Mucosa of stomach (tissue), 1 donor: ENCODE measurements around the gene NFIA.
A peak's percentile ranks its signal among the peaks of the same experiment; 100 is the strongest.

Source experiments
- H3K27me3 ChIP-seq: one replicate; pipeline ENCODE4 v1.7.0; 2013; ENCODE audit warnings: mild to moderate bottlenecking, low read length; ENCODE audit not compliant: control insufficient read depth, insufficient read depth
- H3K36me3 ChIP-seq: one replicate; pipeline ENCODE4 v1.7.0; 2013; ENCODE audit warnings: low read length; ENCODE audit not compliant: control insufficient read depth, insufficient read depth
- H3K4me1 ChIP-seq: one replicate; pipeline ENCODE4 v1.7.0; 2013; ENCODE audit warnings: mild to moderate bottlenecking, low read length; ENCODE audit not compliant: control insufficient read depth, insufficient read depth
- H3K4me3 ChIP-seq: one replicate; pipeline ENCODE4 v1.7.0; 2013; ENCODE audit warnings: low read length
- H3K9ac ChIP-seq: one replicate; pipeline ENCODE4 v1.7.0; 2013; ENCODE audit warnings: mild to moderate bottlenecking, low read length, moderate library complexity
- H3K9me3 ChIP-seq: one replicate; pipeline ENCODE4 v1.7.0; 2013; ENCODE audit warnings: mild to moderate bottlenecking, low read length, moderate library complexity; ENCODE audit not compliant: control insufficient read depth
- donor health status: Pancreatic carcinoma.

NFIA gene

DNA sequence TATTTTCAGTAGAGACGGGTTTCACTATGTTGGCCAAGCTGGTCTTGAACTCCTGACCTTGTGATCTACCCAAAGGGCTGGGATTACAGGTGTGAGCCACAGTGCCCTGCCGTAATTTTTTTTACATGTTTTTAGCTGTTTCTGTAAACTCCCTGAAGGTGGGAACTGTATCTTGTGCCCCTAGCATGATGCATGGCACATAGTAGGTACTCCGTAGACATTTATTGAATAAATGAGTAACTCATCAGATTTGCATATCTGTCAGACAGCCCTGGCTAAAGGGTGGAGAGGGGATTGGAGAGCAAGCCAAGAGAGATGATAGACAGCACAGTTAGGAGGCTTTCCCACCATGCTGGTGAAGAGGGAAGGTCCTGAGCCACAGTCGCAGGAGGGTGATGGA is 247.2 kb downstream of the NFIA start:
- no peaks in the 10 kb centered on the region for H3K27me3 ChIP-seq
- H3K9ac ChIP-seq = no peak overlapping the region
- no peaks in the 10 kb centered on the region for H3K36me3 ChIP-seq
- H3K4me1 ChIP-seq = no peaks in the 10 kb centered on the region
- H3K9me3 ChIP-seq = no peaks in the 10 kb centered on the region
- no peak overlapping the region for H3K4me3 ChIP-seq

DNA sequence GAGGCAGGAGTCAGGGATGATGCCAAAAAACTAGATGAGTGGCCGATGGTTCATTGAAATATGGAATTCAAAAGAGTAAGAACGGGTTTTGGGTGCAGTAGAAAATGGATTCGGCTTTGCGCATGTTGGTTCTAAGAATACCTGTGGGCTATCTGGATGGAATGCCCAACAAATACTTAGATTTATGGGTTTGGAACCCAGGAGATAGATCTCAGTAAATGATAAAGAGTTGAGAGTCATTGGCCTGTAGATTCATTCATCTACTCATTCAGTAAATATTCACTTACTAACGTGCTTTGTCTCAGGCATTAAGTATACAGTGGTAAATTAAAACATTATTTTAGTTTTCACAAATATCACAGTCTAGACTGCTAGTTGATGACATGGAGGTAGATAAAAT is 247.7 kb downstream of the NFIA start:
- no peaks in the 10 kb centered on the region for H3K4me1 ChIP-seq
- H3K9me3 ChIP-seq = no peaks in the 10 kb centered on the region
- H3K36me3 ChIP-seq = no peaks in the 10 kb centered on the region
- no peak overlapping the region for H3K9ac ChIP-seq
- H3K27me3 ChIP-seq = no peaks in the 10 kb centered on the region
- H3K4me3 ChIP-seq = no peak overlapping the region

DNA sequence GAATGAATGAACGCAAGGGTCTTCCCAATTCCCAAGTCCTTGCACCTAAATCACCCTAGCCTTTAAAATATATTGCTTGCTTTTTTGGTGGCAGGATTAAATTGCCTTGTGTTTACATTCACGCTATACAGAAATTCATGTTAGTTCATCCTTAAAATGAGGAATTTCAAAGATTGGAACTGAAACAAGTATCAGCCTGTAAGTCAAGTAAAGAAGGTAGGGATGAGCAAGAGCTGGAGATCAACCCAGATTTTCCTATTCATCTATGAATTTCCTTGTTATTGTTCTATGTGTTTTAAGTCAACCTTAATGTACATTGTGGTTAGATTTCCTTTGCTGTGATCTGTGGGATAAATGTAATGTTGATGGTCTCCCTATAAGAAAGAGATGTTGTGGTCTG is 248.2 kb downstream of the NFIA start:
- Histone ChIP-seq H3K9me3 (no peaks in the 10 kb centered on the region), H3K4me1 (no peaks in the 10 kb centered on the region), H3K36me3 (no peaks in the 10 kb centered on the region), H3K4me3 (no peak overlapping the region), H3K27me3 (no peaks in the 10 kb centered on the region), H3K9ac (no peak overlapping the region)

DNA sequence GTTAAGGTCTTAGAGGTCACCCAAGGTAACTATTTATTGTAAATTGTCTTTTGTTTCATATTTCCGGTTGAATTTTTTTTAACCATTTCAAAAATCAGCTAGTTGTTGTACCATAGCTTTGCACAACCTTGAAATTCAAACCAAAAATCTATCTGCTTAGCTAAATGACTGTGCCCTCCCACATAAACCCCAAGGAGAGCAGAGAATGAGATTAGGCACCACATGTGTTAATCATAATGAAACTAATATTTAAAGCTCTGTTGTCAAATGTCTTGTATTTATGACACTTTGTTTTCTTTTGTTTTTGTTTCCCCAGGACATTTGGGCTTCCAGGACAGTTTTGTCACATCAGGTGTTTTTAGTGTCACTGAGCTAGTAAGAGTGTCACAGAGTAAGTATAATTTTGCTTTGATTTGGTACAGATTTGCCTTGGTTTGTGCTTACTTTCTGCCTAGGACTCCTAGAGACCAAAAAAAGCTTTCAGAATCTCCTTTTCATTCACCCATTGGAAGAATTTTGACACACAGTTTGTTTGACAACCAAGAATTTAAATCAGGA is 249.9 kb downstream of the NFIA start:
- Histone ChIP-seq H3K9me3 (no peaks in the 10 kb centered on the region), H3K36me3 (no peaks in the 10 kb centered on the region), H3K4me1 (peaks cover under 1% of the 10 kb centered on the region), H3K27me3 (no peaks in the 10 kb centered on the region), H3K4me3 (no peak overlapping the region), H3K9ac (no peak overlapping the region)

DNA sequence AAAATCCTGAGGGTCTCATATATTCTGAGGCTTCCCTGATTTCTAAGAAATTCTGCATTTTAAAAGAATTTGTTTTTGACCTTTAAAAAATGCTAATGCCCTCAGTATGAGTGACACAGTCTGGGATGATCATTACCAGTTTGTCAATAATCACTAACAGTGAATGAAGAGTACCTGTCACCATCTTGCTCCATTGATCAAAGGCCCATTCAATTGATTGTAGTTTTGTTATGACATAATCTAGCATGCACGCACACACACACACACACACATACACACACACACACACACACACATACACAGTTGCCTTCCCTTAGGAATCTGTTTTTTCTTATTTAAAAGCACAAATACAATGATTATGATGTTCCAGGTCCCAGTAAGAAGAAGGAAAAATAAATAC is 250.4 kb downstream of the NFIA start:
- H3K4me3 ChIP-seq = no peak overlapping the region
- H3K9me3 ChIP-seq = no peaks in the 10 kb centered on the region
- H3K4me1 ChIP-seq = peaks cover 6% of the 10 kb centered on the region
- H3K27me3 ChIP-seq = no peaks in the 10 kb centered on the region
- H3K9ac ChIP-seq = no peak overlapping the region
- H3K36me3 ChIP-seq = no peaks in the 10 kb centered on the region

DNA sequence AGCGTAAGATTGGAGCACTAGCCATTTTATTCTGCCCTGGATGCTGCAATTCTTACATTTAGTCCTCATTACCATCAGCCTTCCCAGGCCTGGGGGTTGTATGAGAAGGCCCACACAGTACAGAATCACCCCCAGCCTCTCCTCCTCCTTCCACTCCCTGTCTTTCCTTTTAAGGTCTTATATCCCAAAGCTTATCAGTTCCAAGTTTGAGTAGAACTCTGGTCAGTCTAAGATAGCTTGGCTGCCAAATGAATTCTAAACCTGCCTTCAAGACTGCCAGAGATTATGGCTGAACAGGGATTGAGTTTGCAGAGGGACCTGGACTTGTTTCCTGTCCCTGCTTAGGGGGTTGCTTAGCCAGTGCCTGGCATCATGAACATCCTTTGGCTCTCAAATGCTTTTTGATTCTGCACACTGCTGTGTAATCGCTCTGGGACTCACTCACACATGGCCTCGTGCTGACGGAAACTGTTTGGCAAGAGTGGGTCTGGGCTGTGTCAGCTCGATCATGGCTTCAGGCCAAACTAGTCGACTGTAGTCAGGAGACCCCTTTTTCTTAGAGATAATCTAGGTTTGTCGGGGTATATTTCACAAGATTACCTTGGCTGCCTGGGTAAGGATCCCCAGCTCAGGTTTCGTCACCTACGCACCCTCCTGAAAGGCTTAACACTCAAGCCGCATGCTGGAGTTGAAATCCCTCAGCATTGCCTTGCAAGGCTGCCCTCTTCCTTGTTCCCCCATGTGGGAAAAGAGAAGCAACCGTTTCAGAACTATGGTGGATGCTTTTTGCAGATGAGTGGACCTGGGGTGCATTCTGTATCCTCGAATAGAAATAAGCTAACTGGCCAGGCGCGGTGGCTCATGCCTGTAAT is 252.6 kb downstream of the NFIA start:
- H3K36me3 ChIP-seq = no peaks in the 10 kb centered on the region
- no peak overlapping the region for H3K4me3 ChIP-seq
- peaks cover 9% of the 10 kb centered on the region for H3K4me1 ChIP-seq
- no peaks in the 10 kb centered on the region for H3K9me3 ChIP-seq
- H3K9ac ChIP-seq = no peak overlapping the region
- H3K27me3 ChIP-seq = no peaks in the 10 kb centered on the region

DNA sequence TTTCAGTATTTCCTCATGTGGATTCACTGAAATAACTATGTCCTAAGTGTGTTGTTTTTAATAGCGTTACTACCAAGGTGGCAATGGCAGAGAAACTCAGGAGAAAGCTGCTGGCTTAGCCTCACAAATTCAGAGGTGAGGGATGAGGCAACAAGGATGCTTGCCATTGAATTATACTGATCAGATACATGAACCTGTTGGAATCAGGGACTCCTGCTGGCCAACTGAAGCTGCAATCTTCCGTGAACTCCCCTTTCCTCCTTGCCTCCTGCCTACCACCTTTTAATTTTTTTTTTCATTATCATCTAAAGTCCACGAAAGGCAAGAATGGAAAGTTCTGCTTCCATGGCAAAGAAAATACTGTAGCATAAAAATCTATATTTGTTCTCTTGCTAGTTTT is 254.7 kb downstream of the NFIA start:
- no peaks in the 10 kb centered on the region for H3K9me3 ChIP-seq
- H3K9ac ChIP-seq = no peak overlapping the region
- H3K4me3 ChIP-seq = no peak overlapping the region
- H3K4me1 ChIP-seq = peaks cover 9% of the 10 kb centered on the region
- H3K36me3 ChIP-seq = no peaks in the 10 kb centered on the region
- no peaks in the 10 kb centered on the region for H3K27me3 ChIP-seq

DNA sequence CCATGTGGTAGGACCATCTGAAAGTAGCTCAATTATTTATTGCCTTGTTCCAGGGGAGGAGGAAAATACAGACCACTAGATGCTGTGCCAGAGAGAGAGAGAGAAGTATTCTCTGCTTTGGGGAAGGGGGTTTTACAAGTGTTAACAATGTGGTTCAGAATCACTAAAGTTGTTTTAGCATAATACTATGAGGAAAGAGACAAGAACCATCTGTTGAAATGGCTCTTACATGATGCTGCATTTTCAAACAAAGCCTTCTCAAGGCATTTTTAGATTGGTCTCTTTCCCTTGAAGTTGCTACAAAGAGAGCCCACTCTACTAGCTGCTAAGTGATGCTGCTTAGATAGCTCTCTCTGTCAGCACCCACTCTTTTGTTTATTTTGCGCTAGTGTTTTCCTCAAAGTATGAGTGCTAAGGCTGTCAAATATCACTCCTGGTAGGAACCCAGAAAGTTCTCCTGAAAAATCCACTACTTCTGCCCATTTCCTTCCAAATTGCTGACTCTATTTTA is 255.1 kb downstream of the NFIA start:
- Histone ChIP-seq H3K27me3 (no peaks in the 10 kb centered on the region), H3K36me3 (no peaks in the 10 kb centered on the region), H3K9ac (peak overlapping the region; percentile 25), H3K4me3 (no peak overlapping the region), H3K9me3 (no peaks in the 10 kb centered on the region), H3K4me1 (peaks cover 9% of the 10 kb centered on the region)

DNA sequence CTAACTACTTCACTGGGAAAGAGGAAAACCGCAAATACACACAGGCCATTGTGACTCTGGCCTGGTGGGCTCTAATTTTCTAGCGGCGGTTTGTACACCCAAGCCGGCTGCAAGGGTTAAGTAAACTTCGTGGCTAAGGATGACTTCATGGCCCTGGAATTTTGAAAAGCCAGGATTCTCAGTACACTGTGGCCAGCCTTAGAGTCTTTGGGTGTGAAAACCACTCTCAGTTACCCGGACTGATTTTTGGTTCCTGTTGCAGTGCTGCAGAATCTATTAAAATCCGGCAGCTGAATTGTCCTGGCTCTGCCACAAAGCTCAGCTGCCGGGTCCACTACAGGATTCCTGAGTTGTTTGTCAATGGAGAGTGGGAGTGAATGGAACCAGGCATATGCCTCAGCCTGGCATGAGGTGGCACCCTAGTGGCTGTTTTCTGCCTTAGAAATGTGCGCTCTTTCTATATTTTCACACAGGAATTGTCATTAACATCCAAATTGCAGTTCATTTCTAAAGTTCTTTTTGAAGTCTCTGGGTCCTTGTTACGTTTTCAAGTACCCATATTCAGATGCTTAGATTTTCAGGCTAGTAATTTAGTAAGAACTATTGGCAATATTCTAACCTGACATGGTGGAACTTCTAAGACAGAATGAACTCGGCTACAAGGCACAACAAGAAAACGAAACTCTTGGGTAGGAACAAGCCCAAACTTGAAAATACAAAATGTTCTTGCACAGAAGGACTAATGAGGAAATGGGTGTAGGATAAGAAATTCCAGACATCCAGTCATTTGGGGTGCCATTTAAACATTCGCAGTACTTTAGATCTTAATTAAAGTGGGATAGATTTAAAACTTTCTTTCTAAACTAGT is 255.9 kb downstream of the NFIA start:
- no peaks in the 10 kb centered on the region for H3K27me3 ChIP-seq
- peaks cover 9% of the 10 kb centered on the region for H3K4me1 ChIP-seq
- peak overlapping the region; percentile 25 for H3K9ac ChIP-seq
- no peaks in the 10 kb centered on the region for H3K9me3 ChIP-seq
- H3K36me3 ChIP-seq = no peaks in the 10 kb centered on the region
- peak overlapping the region; percentile 3 for H3K4me3 ChIP-seq

DNA sequence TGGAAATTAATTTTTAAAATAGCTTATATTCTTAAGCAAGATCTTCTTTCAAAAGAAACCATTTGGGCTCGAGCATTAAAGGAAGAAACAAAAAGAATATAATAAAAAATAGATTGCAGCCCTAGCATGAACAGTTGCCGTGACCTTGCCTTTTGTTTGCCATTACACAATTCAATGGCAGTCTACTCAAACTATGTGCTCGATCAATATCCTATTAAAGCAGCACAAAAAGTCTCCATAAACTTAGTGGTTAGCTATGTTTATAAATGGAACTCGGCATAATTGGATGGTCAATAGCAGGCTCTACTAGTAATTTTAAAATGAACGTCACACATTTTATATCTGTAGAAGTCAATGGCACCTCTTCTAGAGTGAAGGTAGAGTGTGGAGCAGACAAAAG is 256.5 kb downstream of the NFIA start:
- Histone ChIP-seq H3K9me3 (no peaks in the 10 kb centered on the region), H3K9ac (no peak overlapping the region), H3K27me3 (no peaks in the 10 kb centered on the region), H3K4me1 (peaks cover 9% of the 10 kb centered on the region), H3K4me3 (no peak overlapping the region), H3K36me3 (no peaks in the 10 kb centered on the region)

DNA sequence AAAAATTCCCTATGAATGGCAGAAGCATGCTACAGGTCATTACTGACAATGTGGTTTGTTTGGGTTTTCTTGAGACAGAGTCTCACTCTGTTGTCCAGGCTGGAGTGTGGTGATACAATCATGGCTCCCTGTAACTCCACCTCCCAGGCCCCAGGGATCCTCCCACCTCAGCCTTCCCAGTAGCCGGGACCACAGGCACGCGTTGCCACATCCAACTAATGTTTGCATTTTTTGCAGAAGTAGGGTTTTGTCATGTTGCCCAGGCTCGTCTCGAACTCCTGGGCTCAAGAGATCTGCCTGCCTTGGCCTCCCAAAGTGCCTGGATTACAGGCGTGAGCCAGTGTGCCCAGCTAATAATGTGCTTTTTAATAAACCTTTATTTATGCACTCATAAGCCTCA is 259.1 kb downstream of the NFIA start:
- no peak overlapping the region for H3K4me3 ChIP-seq
- H3K9me3 ChIP-seq = no peaks in the 10 kb centered on the region
- no peaks in the 10 kb centered on the region for H3K36me3 ChIP-seq
- peaks cover 9% of the 10 kb centered on the region for H3K4me1 ChIP-seq
- no peaks in the 10 kb centered on the region for H3K27me3 ChIP-seq
- H3K9ac ChIP-seq = no peak overlapping the region
